ENCODE measurements around the gene APOE. TPM values are rescaled to one million over a fixed set of nuclear protein-coding genes. Genes with fewer than 3 reads are reported as not detected.

APOE gene
- total RNA-seq, 4 donors from 2014 or later: 9.1 to 92.5 (median 33.6) TPM

GRCh38 chr19:44951179-44952159 is 45.9 kb downstream of the APOE start:
- Histone ChIP-seq H3K27me3 (no peaks in the 10 kb centered on the region), H3K27ac (peak overlapping the region in 1 of 2 donors; percentile 15), H3K4me1 (peaks cover 9 to 14% of the 10 kb centered on the region in 2 donors), H3K4me3 (no peak overlapping the region), H3K9me3 (no peaks in the 10 kb centered on the region), H3K36me3 (no peaks in the 10 kb centered on the region)
- peak; percentile 33 to 74 for DNase-seq
- TF ChIP-seq POLR2A (IDR thresholded peaks at IDR 0.05): no peak
- TF ChIP-seq CTCF (IDR thresholded peaks at IDR 0.05): peak; percentile 69 to 85 (median 78)
- intact Hi-C loops (cut with DNase I; ENCODE audit: low total_unique reads): loop anchor here (5.0 kb wide), 1 partner anchor 44 kb away; the partner anchor contains the start of gene APOE

GRCh38 chr19:44954278-44954648 is 48.7 kb downstream of the APOE start:
- Histone ChIP-seq H3K27ac (peak overlapping the region; percentile 90 to 95), H3K4me1 (peaks cover 14 to 15% of the 10 kb centered on the region in 2 donors), H3K4me3 (peak overlapping the region; percentile 84 to 99), H3K27me3 (no peaks in the 10 kb centered on the region), H3K9me3 (no peaks in the 10 kb centered on the region), H3K36me3 (no peaks in the 10 kb centered on the region)
- no peak for TF ChIP-seq CTCF (IDR thresholded peaks at IDR 0.05)
- TF ChIP-seq POLR2A (IDR thresholded peaks at IDR 0.05): no peak
- DNase-seq: no peak
- intact Hi-C loops (cut with DNase I; ENCODE audit: low total_unique reads): loop anchor here (5.0 kb wide), 1 partner anchor 47 kb away; the partner anchor contains the start of gene APOE

- no peaks in the 10 kb centered on the region for H3K27me3 ChIP-seq
- H3K36me3 ChIP-seq: no peaks in the 10 kb centered on the region
- H3K4me1 ChIP-seq: peaks cover 14 to 15% of the 10 kb centered on the region in 2 donors
- no peaks in the 10 kb centered on the region for H3K9me3 ChIP-seq
- TF ChIP-seq POLR2A (IDR thresholded peaks at IDR 0.05) (peak; percentile 53 to 78), CTCF (IDR thresholded peaks at IDR 0.05) (peak in 2 of 4 experiments; percentile 31 to 44)
- H3K4me3 ChIP-seq: peak within 1 kb of the TSS; percentile 84 to 99
- intact Hi-C loops (cut with DNase I; ENCODE audit: low total_unique reads): loop anchor here (5.0 kb wide), 1 partner anchor 48 kb away; the partner anchor contains the start of gene APOE
- DNase-seq: peak; percentile 95 to 96
- peak within 1 kb of the TSS; percentile 90 to 95 for H3K27ac ChIP-seq
These were observed 49.3 kb downstream of the APOE start, which contains the start of gene CLPTM1 for GRCh38 chr19:44954649-44955504. Gene CLPTM1 (plus strand): TSS chr19:44955380. CDS start chr19:44955396, 16 bp downstream.

GRCh38 chr19:44955505-44956439 is 50.2 kb downstream of the APOE start:
- peaks cover 14 to 15% of the 10 kb centered on the region in 2 donors for H3K4me1 ChIP-seq
- intact Hi-C loops (cut with DNase I; ENCODE audit: low total_unique reads): no loop called here
- H3K27ac ChIP-seq: peak overlapping the region; percentile 90 to 95
- no peaks in the 10 kb centered on the region for H3K27me3 ChIP-seq
- TF ChIP-seq POLR2A (IDR thresholded peaks at IDR 0.05) (no peak), CTCF (IDR thresholded peaks at IDR 0.05) (no peak)
- no peaks in the 10 kb centered on the region for H3K9me3 ChIP-seq
- no peak for DNase-seq
- H3K36me3 ChIP-seq: no peaks in the 10 kb centered on the region
- peak overlapping the region; percentile 84 to 99 for H3K4me3 ChIP-seq

All from uterus (tissue), 4 donors.